A204.1 (cell line): ENCODE results near the gene RECK.

Experiments
- FAIRE-seq: peaks from 2 replicates; lab custom pipeline; 2012; peaks lifted over from hg19 to GRCh38; lab: Jason Lieb, UNC

RECK gene

DNA sequence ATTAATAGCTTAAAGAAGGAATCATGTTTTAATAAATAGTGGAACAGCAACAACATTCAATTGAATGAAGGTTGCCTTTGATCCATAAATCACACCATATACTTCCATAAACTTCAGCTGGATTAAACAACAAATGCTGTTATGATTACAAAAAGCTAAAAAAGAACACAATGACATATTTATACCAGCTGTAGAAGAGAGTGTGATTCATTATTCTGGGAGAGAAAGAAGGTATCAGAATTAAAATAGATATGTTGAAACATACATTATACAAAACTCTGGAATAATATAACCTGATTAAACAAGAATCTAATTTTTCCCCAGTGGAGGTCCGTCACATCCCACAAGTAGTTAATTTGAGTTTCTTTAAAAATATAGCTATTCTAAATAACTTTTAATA, 7.5 kb upstream of the RECK start:
- FAIRE-seq, result no peak

GRCh38 chr9:36029765-36030528, 6.8 kb upstream of the RECK start:
- FAIRE-seq, result no peak

DNA sequence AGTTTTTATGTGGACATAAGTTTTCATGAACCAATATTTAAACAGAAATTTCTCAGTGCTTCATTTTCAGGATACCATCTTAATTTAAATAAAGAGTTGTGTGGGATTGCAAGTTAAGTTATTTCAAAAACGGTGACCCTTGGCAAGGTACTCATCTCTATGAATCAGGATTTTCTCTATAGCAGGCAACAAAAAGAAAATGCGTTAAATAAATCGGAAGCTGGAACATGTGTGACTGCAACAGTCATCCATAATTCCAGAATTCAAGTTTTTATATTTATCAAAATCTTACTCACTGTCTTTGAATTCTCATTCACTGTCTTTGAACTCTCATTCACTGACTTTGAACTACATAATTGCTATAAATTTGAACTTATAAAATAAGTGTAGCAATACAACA, 5.8 kb upstream of the RECK start:
- FAIRE-seq, result no peak

DNA sequence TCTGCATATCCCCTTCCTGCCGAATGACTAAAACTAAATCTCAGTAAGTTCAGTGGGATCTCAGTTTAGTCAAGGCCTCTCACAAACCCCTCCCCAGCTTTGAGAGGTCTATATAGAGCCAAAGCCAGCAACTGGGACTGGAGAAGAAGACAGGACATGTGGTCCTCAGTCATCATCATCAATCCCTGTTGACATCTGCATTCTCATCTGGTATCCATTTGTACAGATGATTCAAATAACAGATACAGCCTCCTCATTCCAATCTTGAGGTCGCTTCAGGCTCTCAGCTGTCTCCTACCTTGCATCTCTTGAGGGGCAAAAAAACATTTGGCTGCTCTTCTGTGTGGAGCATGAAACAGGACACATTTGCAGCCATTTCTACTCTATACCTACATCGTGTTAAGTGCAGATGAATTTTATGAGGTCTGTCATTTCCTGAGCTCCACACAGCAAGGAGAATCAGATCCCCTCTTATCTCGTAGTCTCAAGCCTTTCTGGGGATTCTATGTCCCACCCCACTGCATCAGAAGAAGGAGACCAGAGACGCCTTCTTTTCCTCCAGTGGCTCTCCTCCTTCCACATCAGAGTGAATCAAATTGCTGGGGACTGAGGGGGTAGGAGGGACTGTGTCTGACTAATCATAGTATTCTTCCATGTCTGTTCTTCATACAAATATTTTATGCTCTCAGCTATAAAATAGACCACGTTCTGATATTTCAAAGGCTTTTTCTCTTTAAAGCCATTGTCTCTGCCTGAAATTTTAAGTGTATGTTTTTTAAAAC, 4.7 kb upstream of the RECK start:
- FAIRE-seq, result no peak

DNA sequence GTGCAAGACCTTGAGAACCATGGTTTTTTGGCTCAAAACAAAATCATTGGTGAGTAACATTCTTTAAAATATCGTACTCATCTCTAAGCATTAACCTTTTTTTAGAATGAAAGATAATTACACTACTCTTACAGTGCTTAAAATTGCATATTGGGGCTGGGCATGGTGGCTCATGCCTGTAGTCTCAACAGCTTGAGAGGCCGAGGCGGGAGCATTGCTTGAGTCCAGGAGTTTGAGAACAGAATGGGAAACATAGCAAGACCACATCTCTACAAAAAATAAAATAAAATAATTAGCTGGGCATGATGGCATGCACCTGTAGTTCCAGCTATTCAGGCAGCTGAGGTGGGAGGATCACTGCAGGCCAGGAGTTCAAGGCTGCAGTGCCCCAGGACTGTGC, 2.9 kb upstream of the RECK start:
- no peak for FAIRE-seq

- no peak for FAIRE-seq
Observed at GRCh38 chr9:36034234-36034633, 2.5 kb upstream of the RECK start.

DNA sequence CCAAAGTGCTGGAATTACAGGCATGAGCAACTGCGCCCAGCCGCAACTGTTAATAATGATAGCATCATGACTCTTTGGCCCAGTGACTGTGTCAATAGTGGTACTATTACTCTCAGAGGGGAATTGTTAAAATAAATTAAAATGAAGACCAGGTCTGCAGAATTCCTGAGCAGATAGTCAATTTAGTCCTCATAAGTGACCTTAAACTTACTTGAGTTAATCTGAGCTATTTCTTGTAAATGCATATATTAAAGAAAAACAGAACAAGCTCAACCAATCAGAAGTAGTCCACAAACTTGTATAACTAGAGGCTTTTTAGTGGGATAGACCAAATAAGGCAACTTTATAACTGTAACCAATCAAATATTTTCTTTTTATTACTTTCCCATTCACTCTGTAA, 1.7 kb upstream of the RECK start:
- FAIRE-seq, result no peak

GRCh38 chr9:36036253-36036779, 397 bp upstream of the RECK start:
- no peak for FAIRE-seq

- no peak for FAIRE-seq
Observed at GRCh38 chr9:36037549-36038122, 923 bp downstream of the RECK start.

DNA sequence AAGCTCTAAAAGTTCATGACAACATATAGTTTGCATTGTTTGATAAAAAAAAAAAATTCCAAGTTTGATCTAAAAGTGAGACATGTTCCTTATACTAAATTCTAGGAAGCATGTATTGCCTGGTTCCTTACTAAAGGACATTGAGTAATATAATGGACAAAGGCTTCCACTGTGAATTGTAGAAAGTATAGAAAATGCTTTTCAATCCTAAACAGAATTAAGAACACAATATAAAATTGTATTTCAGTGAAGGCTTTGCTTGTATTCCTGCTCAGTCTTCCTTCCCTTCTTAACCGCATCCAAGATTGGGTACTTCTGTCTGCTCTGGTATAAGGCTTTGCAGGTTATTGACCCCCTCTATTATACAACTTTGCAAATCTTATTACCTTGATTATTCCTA, 2.4 kb downstream of the RECK start:
- FAIRE-seq, result no peak

DNA sequence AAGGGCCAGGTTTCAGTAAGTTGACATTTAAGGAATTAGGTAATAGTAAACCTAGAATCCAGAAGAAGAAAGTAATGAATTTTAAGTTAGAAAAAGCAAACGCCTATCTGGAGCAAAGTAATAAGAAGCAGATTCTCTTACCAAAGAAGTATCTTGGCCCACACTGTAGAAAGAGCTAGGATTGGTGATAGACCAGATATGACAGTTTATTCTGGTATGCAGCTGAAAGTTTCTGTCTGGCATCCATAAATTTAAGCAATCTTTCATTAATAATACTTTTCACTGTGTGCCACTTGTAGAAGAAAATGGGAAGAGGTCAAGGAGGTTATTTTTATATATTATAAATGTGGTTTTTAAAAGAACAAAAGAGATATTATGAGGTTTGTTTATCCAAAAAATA, 3.0 kb downstream of the RECK start:
- FAIRE-seq, result no peak

DNA sequence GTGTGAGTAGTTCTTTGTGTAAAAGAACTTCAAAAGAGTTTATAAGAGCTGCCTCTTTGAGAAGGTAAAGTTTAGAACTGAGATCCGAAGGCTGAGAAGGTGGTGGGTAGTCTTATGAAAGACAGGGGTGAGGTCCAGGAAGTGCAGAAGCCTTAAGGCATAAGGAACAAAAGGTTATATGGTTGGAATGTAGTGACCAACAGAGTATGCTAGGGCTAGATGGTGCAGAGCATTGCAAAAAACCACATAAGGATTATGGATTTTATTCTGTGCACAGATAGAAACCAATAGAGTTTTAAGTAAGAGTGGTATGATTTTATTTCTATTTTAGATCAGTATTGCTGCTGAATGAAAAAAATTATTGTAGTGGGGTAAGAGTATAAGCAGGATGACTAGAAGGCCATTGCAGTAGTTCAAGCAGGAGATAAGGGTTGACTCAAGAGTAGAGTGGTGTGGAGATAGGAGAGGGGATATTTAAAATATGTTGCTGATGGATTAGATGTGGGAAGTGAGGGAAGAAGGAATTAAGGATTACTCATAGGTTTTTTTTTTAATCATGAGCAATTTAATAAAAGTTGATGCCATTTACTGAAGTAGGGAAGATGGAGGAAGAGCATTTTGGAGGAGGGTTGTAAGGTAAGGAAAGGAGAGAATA, 3.7 kb downstream of the RECK start:
- no peak for FAIRE-seq

- FAIRE-seq, result no peak
Observed at GRCh38 chr9:36041506-36041905, 4.8 kb downstream of the RECK start.

- FAIRE-seq, result no peak
Observed at GRCh38 chr9:36045610-36046009, 8.9 kb downstream of the RECK start.

- no peak for FAIRE-seq
Observed at GRCh38 chr9:36046923-36047322, 10.2 kb downstream of the RECK start.

DNA sequence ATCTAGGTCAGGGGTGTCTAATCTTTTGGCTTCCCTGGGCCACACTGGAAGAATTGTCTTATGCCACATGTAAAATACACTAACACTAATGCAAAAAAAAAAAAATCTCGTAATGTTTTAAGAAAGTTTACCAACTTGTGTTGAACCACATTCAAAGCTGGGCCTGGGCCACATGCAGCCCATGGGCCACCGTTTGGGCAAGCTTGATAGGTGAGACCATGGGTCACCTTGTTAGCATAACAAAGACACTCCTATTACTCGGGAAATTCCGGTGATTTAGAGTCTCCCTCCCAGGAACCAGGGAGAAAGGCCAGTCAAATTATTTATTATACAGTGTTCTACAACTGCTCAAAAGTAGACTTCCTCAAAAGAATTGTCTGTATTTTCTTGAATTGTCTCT, 12.7 kb downstream of the RECK start:
- FAIRE-seq, result no peak

GRCh38 chr9:36050476-36050875, 13.8 kb downstream of the RECK start:
- FAIRE-seq, result no peak

DNA sequence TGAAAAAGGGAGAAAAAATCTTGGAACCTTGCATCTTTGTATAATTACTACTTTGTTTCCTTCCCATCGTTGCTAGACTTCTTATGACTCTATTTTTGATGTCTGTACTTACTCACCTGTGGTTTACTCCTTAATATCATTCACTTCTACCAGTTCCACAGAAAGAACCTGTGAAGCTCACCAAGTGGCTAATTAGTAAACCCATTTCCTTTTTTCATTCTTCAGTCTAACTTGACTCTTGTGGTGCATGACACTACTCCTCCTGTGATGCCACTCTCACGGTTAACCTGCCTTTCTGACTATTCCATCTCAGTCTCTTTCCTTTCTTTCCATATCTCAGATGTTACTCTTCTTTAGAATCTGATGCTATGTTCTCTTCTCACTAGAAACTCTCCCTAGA, 14.6 kb downstream of the RECK start:
- FAIRE-seq, result no peak

- FAIRE-seq, result no peak
Observed at GRCh38 chr9:36053971-36054370, 17.3 kb downstream of the RECK start.

DNA sequence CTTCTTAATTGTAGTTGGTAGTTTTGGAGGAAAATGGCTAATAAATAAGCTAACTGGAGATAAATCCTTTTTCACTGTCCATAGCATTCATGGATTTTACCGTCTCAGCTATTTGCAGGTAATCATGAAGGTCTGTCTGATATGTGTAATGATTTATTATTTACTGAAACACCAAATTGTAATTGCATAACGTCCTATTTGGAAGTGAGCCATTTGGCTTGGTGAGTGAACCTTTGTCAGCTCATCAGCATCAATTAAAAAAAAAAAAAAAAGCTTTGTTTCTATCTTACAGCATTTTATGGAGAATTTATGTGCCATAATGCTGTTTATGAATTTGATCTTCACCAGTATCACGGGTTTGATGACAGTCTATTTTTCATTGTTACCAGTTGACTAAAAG, 20.2 kb downstream of the RECK start:
- no peak for FAIRE-seq

DNA sequence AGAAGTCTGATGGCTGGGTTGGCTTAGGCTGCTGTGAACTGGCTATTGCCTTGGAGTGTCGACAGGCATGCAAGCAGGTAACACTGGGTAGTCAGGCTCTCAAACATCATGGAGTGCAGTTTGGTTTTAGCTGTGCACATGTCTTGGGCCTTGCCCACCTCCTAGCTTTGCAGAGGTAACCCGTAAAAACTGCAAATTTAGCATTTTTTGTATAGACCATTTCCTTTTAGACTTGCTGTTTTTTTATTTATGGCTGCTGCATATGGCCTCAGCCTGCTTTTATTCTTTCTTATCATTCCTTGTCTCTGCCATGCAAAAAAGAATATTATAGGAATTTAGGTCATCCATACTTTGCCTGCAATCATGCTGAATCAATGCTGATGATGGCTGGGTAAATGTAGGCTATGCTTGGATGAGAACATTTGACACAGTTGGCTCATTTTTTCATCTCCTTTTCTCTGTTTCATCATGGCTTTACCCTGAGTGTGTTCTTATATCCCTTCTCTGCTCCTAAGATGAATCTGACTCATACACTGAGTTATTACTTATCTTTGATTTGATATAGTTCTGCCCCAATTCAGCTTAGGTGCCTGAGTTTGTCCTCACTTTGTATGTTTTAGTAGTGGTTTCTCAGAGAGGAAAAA, 27.2 kb downstream of the RECK start:
- no peak for FAIRE-seq

GRCh38 chr9:36064448-36065037, 27.8 kb downstream of the RECK start:
- no peak for FAIRE-seq
